HG03460 (cell line): ENCODE data around the gene UGT1A9.

Experiments
- ATAC-seq: cut with Tn5 transposase; IDR thresholded peaks from one replicate; pipeline ENCODE4 v1.9.1; 2021; ENCODE audit not compliant: unreplicated experiment

Gene UGT1A9

DNA sequence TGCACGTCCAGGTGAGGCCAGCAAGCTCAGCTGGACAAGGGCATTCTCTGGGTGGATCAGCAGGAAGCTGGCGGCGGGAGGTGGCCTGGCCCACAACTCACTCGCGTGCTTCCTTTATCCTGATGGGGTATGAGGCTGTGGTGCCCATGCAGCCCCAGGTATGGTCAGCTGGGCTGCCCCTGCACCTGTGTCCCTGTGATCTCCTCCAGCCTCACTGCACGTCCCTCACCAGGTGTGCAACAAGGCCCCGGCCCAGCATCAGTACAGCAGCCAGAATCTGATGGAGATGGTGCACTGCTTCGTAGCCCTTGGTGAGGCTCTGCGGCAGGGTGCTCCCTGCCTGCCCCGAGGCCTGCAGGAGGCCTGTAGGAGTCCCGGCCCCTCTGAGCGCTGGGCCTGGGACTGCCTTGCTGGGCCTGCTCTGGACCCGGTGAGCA lies 124.1 kb downstream of the UGT1A9 start:
- no peak for ATAC-seq

- no peak for ATAC-seq
These were observed 124.6 kb downstream of the UGT1A9 start for GRCh38 chr2:233796254-233796653.

DNA sequence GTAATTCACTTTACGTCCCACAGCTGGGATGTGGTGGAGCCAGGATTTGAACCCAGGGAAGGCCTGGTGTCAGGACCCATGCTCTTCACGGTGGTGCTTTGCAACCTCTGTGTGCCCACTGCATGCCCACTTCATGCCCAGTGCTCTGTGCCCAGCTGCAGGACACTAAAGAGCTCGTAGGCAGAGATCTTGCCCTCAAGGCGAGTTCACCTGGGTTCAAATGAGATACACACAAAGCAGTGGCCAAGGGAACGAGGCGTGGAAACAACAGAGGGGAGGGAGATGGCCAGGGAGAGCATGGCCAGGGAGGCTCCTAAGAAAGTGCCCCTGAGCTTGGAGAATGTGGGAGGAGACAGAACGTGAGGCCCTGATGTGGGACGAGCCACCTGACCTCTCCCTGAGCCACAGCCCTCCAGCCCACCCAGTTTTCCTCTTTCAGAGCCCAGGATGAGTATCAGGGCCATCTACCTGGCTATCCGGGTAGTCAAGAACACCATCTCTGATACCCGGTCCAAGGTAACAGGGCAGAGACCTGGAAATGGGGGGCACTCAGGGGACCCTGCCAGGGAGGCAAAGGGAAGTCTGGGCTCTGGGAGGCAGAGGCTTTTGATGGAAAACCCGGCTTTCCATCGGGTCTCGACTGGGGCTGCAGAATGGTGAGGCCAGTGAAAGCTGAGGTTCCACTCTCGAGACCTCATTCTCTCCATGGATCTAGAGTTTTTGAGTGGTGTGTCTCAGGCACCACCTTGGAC lies 126.8 kb downstream of the UGT1A9 start:
- ATAC-seq = no peak

DNA sequence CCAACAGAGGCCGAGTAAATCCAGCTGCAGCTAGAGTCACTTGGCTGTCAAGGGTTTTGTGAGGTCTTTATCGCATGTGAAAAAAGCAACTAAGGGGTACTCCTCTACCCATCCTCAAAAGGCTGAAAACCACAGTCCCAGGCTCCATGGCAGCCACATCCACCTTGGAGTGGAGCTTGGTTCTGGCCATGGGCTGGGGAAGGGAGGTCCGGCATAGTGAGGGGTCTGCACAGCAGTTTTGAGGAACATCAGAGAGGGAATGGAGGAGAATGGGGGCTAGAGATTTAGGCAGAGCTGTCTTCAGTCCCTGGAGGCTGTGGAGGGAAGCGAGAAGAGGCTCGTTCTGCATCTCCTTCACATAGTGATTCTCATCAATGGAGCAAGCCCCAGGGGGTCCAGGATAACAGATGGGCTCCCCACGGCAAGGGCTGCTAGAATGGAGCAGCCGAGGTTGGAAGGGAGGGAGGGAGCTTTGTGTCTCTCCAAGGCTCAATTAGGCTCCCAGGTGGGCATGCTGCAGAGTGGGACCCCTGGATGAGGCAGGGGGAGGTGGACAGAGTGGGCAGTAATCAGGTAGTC lies 127.5 kb downstream of the UGT1A9 start:
- no peak for ATAC-seq

- no peak for ATAC-seq
These were observed 128.0 kb downstream of the UGT1A9 start for GRCh38 chr2:233799716-233800115.

DNA sequence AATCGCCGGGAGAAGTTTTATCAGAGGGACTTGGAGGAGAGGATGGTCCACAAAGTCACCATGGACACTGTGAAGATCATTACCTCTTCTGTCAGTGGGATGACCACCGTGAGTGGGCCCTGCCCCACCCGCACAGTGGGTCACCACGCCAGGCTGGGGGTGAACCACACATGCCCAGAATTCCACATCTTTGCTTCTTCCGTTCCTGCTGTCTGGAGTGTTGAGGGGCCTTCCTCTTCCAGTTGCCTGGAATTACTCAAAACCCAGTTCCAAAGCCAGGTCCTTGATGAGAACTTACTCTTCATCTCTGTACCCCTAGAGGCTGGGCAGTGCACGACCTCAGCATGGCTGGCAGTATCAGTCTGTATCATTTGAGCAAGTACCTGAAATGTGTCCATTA lies 128.5 kb downstream of the UGT1A9 start:
- ATAC-seq = no peak

DNA sequence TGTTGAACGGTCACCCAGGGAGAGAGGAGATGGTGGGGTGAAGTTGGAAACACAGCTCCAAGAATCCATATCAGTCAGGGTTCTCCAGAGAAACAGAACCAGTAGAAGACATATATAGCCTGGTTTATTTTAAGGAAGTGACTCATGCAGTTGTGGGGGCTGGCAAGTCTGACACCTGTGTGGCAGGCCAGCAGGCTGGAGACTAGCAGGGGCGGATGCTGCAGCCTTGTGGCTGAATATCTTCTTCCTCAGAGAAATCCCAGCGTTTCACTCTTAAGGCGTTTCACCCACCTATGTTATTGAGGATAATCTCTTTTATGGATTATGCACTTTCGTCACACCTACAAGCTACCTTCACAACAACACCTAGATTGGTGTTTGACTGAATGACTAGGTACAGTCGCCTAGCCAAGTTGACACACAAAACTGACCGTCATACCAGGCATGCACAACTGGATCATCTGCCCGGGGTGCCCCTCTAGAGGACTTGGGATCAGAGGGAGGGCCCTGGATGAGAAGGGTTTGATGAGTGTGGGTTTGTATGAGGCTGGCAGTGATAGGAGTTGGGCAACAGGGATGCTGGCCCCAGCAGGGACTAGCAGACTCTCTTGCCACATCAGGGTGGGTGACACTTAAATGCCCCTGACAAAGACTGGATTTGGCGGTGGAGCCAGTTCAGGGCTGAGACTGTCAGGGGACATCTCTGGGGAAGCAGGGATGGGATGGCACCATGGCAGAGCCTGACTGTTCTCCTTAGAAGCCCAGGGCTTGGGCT lies 129.8 kb downstream of the UGT1A9 start:
- ATAC-seq = no peak

DNA sequence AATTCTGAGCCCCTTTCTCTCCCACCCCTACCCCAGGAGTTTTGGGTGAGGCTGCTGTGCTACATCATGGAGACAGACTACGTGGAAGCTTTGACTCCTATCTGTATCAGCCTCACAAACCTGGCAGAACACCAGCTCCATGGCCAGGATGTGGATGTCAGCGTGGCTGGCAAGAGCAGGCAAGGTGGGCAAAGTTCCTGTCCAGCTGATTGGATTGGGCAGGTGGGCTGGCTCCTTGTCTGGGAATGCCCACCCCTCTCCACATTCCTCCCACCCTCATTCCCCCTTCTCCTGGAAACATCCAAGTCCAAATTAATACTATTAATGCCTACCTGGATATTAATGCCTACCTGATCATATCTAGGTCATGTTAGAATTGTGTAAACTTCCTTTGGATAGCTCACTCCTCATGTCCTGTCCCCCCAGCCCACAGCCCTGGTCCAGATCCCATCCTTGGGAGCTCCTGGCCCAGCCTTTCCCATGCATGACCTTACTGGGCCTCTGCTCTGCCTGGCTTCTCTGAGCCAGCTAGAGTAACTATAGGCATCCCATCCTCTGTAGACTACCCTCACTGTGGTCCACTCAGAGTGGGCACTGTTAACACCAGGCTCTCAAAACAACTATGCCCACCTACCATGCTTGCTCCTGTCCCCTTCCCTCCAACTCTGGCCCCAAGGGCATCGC lies 130.6 kb downstream of the UGT1A9 start:
- ATAC-seq = no peak

- no peak for ATAC-seq
These were observed 131.7 kb downstream of the UGT1A9 start for GRCh38 chr2:233803292-233803911.

GRCh38 chr2:233803994-233804393 lies 132.3 kb downstream of the UGT1A9 start:
- no peak for ATAC-seq

DNA sequence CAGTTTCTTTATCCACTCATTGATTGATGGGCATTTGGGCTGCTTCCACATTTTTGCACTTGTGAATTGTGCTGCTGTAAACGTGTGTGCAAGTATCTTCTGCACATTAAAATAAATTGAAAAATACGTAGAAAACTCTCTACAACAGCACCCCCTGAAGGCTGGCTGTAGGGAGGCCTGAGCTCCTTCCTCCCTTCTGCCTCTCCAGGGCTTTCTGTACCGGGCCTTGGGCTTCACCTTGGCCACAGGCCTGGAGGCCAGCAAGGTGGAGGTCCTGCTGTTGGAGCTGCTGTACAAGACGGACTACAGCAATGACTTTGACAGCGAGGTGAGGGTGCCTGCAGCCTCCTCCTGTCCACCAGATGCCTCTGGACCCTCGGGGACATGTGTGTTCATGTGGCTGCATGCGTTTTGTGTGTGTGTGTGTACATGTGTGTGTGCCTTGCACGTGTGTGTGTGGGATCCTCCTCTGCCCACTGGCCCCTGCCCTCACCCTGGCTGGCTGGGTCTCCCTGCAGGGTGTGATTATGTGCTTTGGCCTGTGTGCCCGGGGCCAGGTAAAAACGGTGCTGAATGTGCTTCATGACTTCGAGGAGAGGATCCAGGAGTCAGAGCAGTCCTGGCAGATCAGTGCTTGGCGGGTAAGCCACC lies 135.6 kb downstream of the UGT1A9 start:
- ATAC-seq = no peak

GRCh38 chr2:233807966-233808935 lies 136.6 kb downstream of the UGT1A9 start:
- ATAC-seq = no peak

GRCh38 chr2:233810385-233810784 lies 138.7 kb downstream of the UGT1A9 start:
- no peak for ATAC-seq

GRCh38 chr2:233811087-233811486 lies 139.4 kb downstream of the UGT1A9 start:
- ATAC-seq = no peak

DNA sequence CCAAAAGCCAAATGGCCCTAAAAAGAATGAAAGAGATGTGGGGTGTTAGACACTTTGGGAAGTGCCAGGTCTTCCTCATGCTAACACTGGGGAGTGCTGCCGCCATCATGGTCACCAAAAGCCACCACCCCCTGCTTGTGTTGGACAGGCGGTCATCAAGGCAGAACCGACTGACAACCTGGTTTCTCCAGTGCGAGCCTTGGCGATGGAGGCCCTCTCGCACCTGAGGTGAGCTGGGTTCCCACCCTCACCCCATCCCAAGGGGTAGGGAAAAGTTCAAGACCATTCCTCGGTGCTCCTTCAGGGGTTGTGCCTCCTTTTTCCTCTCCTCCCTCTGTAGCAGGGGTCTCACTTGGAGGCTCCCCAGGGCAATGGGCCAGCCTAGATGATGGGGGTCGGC lies 140.0 kb downstream of the UGT1A9 start:
- no peak for ATAC-seq

DNA sequence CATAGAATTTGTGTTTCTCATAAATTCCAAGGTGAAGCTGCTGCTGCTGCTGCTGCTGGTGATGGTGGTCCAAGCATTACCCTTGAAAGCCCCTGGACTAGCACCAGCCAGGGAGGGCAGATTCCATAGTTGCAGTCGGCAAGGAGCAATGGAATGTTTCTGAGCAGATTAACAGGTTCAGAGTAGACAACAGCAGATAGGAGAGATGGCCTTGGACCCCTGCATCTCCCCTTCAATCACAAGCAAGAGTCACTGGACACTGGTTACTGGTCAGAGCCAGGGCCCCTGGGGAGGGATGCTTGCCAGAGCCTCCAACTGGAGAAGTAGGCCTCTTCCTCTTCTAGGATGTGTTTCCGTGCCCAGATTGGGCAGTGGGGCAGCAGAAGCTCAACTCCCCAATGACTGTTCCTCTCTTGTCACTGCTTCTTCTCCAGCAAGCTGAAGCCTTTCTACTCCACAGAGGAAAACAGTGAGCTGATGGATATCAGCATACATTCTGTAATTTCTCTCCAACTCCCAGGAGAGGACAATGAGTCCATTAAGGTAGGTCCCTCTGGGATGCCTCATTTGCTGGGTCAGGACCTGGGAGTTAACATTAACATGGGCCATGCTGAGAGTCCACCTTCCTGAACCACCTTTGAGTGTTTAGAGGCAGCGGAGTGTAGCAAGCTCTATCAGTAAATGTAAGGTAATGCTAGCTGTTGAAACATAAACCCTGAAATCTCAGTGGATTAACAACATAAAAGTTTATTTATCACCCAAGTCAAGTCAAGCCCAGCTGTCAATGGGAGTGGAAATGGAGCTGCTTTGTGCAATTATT lies 141.7 kb downstream of the UGT1A9 start:
- ATAC-seq = no peak

GRCh38 chr2:233814056-233814835 lies 142.5 kb downstream of the UGT1A9 start:
- ATAC-seq = no peak

GRCh38 chr2:233815861-233816260 lies 144.2 kb downstream of the UGT1A9 start:
- no peak for ATAC-seq
